ENCODE measurements around the gene TADA2A. TPM values are rescaled to one million over a fixed set of nuclear protein-coding genes. Genes with fewer than 3 reads are reported as not detected.

The TADA2A gene
- total RNA-seq, 1 experiment from 2014 or later: 11.4 TPM

DNA sequence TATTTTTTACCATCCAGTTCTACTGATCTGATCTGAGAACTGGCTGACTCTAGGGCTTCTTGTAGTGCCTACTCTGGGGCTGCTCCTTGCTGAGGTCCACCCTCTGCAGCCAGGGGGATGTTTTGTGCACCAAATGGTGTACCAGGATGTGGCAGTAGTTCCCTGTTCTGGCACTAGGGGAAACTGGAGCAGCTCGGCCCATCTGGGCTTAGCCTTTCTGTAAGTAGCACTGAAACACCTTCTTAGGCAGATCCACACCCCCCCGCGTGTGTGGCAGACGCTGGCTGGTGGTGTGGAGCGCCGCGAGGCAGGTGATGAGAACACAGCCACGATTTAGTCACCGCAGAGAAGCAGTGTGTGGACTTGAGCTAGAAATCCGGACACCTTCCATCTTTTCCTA is 100.0 kb downstream of the TADA2A start:
- CTCF ChIA-PET: no interaction called here
- POLR2A ChIA-PET: no interaction called here
- no peak overlapping the region for H3K4me3 ChIP-seq (ENCODE audit: low read depth in 2 of 2, low read length in 2 of 2)
- ATAC-seq (peak; percentile 90), DNase-seq (ENCODE audit: low read depth, low spot score) (no peak)
- no peaks in the 10 kb centered on the region for H3K4me1 ChIP-seq (ENCODE audit: control insufficient read depth, insufficient read depth, low read length)
- no peaks in the 10 kb centered on the region for H3K27me3 ChIP-seq (ENCODE audit: control insufficient read depth, insufficient read depth, low read length)
- BruUV-seq (replicated peaks): no TSS peak
- H3K36me3 ChIP-seq (ENCODE audit: control insufficient read depth, insufficient read depth, low read length): no peaks in the 10 kb centered on the region
- TF ChIP-seq SIN3A (IDR thresholded peaks at IDR 0.05; ENCODE audit: borderline replicate concordance, insufficient read depth, low read depth, low read length) (no peak), TCF7L2 (IDR thresholded peaks at IDR 0.05; ENCODE audit: low read depth, low read length) (no peak), POLR2AphosphoS5 (IDR thresholded peaks at IDR 0.05; ENCODE audit: low read depth, low read length) (no peak)
- TF ChIP-seq, protein P1, sequence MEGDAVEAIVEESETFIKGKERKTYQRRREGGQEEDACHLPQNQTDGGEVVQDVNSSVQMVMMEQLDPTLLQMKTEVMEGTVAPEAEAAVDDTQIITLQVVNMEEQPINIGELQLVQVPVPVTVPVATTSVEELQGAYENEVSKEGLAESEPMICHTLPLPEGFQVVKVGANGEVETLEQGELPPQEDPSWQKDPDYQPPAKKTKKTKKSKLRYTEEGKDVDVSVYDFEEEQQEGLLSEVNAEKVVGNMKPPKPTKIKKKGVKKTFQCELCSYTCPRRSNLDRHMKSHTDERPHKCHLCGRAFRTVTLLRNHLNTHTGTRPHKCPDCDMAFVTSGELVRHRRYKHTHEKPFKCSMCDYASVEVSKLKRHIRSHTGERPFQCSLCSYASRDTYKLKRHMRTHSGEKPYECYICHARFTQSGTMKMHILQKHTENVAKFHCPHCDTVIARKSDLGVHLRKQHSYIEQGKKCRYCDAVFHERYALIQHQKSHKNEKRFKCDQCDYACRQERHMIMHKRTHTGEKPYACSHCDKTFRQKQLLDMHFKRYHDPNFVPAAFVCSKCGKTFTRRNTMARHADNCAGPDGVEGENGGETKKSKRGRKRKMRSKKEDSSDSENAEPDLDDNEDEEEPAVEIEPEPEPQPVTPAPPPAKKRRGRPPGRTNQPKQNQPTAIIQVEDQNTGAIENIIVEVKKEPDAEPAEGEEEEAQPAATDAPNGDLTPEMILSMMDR (IDR thresholded peaks at IDR 0.05): peak; percentile 55
- TF ChIP-seq, protein P2, sequence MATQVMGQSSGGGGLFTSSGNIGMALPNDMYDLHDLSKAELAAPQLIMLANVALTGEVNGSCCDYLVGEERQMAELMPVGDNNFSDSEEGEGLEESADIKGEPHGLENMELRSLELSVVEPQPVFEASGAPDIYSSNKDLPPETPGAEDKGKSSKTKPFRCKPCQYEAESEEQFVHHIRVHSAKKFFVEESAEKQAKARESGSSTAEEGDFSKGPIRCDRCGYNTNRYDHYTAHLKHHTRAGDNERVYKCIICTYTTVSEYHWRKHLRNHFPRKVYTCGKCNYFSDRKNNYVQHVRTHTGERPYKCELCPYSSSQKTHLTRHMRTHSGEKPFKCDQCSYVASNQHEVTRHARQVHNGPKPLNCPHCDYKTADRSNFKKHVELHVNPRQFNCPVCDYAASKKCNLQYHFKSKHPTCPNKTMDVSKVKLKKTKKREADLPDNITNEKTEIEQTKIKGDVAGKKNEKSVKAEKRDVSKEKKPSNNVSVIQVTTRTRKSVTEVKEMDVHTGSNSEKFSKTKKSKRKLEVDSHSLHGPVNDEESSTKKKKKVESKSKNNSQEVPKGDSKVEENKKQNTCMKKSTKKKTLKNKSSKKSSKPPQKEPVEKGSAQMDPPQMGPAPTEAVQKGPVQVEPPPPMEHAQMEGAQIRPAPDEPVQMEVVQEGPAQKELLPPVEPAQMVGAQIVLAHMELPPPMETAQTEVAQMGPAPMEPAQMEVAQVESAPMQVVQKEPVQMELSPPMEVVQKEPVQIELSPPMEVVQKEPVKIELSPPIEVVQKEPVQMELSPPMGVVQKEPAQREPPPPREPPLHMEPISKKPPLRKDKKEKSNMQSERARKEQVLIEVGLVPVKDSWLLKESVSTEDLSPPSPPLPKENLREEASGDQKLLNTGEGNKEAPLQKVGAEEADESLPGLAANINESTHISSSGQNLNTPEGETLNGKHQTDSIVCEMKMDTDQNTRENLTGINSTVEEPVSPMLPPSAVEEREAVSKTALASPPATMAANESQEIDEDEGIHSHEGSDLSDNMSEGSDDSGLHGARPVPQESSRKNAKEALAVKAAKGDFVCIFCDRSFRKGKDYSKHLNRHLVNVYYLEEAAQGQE (IDR thresholded peaks at IDR 0.05; ENCODE audit: insufficient read depth in 1 of 2, low read depth in 2 of 2, low read length in 1 of 2): no peak
- in situ Hi-C loops (cut with HindIII; ENCODE audit: low pct_unique_long_range_greater_than_20kb, low sequenced_read_pairs): no loop called here
- intact Hi-C loops (cut with micrococcal nuclease; ENCODE audit: unreplicated experiment): loop anchor here (10.0 kb wide), 1 partner anchor 58 kb away; no protein-coding TSS in a partner anchor
- no peak overlapping the region for H3K27ac ChIP-seq (ENCODE audit: low read length)
- H3K9me3 ChIP-seq (ENCODE audit: control insufficient read depth, insufficient read depth, low read depth, low read length): no peaks in the 10 kb centered on the region

DNA sequence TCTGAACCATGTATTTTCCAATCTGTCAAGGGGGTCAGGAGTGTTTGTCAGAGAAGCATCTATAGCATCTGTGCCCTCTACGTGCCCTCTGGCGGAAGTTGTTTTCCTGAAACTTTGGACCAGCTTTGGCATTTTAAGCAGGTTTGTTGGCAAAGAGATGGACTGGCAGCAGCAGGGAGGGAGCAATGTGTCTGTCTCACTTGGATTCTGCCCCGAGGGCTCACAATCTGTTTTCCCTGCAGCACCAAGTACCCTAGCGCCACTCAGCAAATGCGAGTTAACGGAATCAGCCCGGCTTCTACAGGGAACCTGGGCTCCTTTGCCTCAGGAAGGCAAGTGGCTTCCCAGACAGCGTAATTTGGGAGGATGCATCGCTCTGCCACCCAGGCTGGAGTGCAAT is 100.4 kb downstream of the TADA2A start:
- Histone ChIP-seq H3K36me3 (ENCODE audit: control insufficient read depth, insufficient read depth, low read length) (no peaks in the 10 kb centered on the region), H3K27me3 (ENCODE audit: control insufficient read depth, insufficient read depth, low read length) (no peaks in the 10 kb centered on the region), H3K27ac (ENCODE audit: low read length) (no peak overlapping the region), H3K4me1 (ENCODE audit: control insufficient read depth, insufficient read depth, low read length) (no peaks in the 10 kb centered on the region), H3K4me3 (ENCODE audit: low read depth in 2 of 2, low read length in 2 of 2) (no peak overlapping the region), H3K9me3 (ENCODE audit: control insufficient read depth, insufficient read depth, low read depth, low read length) (no peaks in the 10 kb centered on the region)
- in situ Hi-C loops (cut with HindIII; ENCODE audit: low pct_unique_long_range_greater_than_20kb, low sequenced_read_pairs) (no loop called here), intact Hi-C loops (cut with micrococcal nuclease; ENCODE audit: unreplicated experiment) (loop anchor here (10.0 kb wide), 1 partner anchor 58 kb away; no protein-coding TSS in a partner anchor)
- POLR2A ChIA-PET: no interaction called here
- TF ChIP-seq TCF7L2 (IDR thresholded peaks at IDR 0.05; ENCODE audit: low read depth, low read length) (no peak), SIN3A (IDR thresholded peaks at IDR 0.05; ENCODE audit: borderline replicate concordance, insufficient read depth, low read depth, low read length) (no peak), POLR2AphosphoS5 (IDR thresholded peaks at IDR 0.05; ENCODE audit: low read depth, low read length) (no peak)
- TF ChIP-seq, protein P1 (IDR thresholded peaks at IDR 0.05): no peak
- TF ChIP-seq, protein P2 (IDR thresholded peaks at IDR 0.05; ENCODE audit: insufficient read depth in 1 of 2, low read depth in 2 of 2, low read length in 1 of 2): no peak
- ATAC-seq (no peak), DNase-seq (ENCODE audit: low read depth, low spot score) (no peak)
- no TSS peak for BruUV-seq (replicated peaks)
- CTCF ChIA-PET: no interaction called here
